NCI-H2081 (cell line): Measurements from ENCODE around the gene IGFALS.

ENCODE experiments used
- DNase-seq, 2 experiments: peaks; one replicate each; lab custom pipeline; 2025; lab: John Stamatoyannopoulos, UW

The IGFALS gene

DNA sequence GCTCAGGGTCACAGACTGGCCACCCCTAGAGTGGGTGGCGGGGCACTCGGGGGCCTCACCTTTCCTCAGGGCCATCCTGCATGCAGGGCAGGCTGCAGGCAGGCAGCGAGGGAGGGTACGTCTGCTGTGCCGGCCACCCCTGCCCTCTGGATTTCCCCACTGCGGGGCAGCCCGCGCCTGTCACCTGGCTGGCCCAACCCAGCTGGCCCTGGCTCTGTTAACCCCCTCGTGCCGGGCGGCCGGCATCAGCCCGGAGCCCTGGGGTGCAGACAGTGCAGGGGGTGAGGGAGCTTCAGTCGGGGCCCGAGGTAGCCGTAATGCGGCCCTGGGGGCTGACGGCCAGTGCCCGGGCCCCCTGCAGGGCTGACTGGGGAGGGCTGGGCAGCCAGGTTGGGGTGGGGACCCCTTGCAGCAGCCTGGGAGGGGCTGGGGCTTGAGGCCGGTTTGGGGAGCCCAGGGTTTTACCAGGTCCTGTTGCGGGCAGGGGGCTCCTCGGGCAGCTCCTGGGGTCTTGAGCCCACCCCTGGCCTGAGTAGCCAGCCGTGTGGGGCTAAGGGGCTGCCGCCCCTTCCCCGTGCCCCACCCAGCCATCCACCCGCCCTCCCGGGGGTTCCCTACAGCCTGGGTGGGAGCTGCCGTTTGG lies at the start of gene IGFALS:
Gene IGFALS (minus strand): TSS at position 128 of the 643 bp plus-strand sequence. CDS start 53 bp downstream, at position 75.
- no peak for DNase-seq

- no peak for DNase-seq
Measured at GRCh38 chr16:1839554-1839953, 46.0 kb upstream of the IGFALS start.

- DNase-seq: no peak
Measured at GRCh38 chr16:1834096-1834495, 40.6 kb upstream of the IGFALS start.

- DNase-seq: no peak
Measured at GRCh38 chr16:1832838-1833454, 39.4 kb upstream of the IGFALS start.

- no peak for DNase-seq
Measured at GRCh38 chr16:1831186-1832075, 37.9 kb upstream of the IGFALS start.

- DNase-seq: no peak
Measured at GRCh38 chr16:1830213-1830612, 36.7 kb upstream of the IGFALS start.

- no peak for DNase-seq
Measured at GRCh38 chr16:1828645-1829410, 35.3 kb upstream of the IGFALS start.

- peak; percentile 86 to 92 for DNase-seq
Measured at GRCh38 chr16:1826691-1827573, 33.4 kb upstream of the IGFALS start, which contains the start of the genes FAHD1 and HAGH. Gene FAHD1 (plus strand): TSS chr16:1827206. CDS start chr16:1827239, 33 bp downstream. Gene HAGH (minus strand): TSS chr16:1826825. CDS start chr16:1826787, 38 bp downstream.

DNA sequence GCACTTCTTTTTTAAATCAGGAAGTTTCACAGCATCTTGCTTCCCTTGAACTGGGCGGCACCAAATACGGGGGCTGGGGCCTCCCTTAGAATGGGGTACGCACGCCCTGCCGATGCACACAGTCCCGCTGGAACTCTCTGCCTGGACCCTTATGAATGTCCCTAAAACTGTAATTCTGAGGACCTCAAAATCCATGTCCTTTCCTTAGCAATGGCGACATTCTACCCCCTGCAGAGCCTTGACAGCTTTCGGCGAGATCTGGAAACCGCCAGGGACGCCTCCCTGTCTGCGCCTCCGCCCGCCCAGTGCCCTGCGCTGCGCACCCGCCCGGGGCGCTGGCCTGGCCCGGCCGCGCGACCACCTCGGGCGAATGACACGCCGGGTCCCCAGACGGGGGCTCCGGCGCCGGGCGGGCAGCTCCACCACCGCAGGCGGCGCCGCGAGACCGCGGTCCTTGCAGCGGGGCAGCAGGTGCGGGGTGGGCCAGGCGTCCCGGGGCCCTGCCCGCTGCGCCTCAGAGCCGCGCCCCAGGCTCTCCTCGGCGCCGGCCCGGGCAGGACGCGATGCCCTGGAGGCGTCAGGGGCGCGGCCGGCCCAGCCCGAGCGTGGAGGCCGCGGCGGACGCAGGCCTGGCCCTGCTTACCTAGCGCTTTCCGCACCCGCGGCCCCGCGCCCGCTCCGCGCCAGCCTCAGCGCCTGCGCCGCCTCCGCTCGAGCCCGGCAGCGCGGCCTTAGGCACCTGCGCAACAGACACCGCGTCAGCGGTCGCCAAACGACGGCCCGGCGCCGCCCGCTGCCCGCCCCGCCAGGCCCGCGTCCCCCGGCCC lies 32.6 kb upstream of the IGFALS start:
- DNase-seq: peak; percentile 58 to 72

DNA sequence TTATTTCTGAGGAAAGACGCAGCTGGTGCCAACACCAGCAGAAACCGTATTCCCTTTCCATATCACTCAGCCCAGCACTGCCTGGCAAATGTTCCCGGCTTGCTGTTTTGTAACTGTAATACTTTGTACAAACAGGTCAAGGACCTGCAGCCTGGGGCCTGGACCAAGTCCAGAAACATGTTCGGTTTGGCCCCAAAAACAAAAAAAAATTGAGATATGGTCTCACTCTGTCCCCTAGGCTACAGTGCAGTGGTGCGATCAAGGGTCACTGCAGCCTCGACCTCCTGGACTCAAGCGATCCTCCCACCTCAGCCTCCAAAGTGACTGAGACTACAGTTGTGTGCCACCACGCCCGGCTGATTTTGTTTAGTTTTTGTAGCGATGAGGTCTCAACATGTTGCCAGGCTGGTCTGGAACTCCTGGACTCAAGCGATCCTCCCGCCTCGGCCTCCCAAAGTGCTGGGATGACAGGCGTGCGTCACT lies 31.9 kb upstream of the IGFALS start:
- no peak for DNase-seq

DNA sequence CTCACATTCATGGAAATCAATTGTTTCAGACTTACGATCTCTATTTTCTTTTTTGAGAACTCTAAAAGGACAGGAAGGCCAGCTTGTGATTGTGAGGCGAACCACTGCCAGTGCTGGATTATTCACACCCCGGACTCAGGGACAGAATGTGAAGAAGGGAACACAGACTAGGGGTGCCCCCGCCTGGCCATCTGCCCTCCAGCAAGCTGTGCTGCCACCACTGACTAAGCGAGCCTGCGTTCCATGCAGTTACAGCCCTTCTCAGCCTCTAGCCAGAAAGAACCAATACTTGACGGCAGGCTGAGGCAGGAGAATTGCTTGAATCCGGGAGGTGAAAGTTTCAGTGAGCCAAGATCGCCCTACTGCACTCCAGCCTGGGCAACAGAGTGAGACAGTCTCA lies 30.3 kb upstream of the IGFALS start:
- DNase-seq: peak in 1 of 2 experiments; percentile 22

DNA sequence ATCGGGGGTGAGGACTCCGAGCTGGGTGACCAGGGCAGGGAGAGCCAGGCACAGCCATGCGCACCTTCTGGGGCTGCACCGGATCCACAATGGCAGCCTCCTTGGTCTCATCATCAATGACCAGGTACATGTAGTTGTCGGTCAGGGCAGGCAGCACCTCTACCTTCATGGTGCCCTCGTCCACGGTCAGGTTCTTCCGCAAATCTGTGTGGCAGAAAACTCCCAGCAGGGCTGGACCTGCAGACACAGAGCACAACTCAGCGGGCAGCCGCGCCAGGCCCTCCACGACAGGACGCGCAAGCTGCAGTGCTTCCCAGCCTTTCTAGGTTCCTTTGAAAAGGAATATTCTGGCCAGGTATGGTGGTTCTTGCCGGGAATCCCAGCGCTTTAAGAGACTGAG lies 29.3 kb upstream of the IGFALS start:
- no peak for DNase-seq

- no peak for DNase-seq
Measured at GRCh38 chr16:1821861-1822611, 28.5 kb upstream of the IGFALS start.

- no peak for DNase-seq
Measured at GRCh38 chr16:1820946-1821290, 27.4 kb upstream of the IGFALS start.

- DNase-seq: no peak
Measured at GRCh38 chr16:1820096-1820945, 26.8 kb upstream of the IGFALS start.

DNA sequence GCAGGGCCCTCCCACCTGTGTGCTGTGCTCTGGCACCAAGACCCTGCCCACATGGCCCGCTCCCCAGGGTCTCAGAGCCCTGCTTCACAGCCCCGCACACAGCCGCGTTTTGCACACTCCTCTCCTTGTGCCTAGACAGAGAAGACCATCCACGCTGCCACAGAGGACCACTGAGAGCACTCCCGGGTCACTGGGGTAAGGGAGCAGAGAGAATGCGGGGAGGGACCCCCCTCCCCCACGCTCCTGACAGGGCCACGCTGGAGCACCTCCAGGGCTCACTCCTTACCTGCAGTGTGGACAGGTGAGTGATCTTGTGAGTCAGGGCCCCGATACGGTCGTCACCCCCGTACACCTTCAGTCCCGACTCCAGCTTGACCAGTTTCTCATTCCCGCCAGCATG lies 26.1 kb upstream of the IGFALS start:
- DNase-seq: no peak

DNA sequence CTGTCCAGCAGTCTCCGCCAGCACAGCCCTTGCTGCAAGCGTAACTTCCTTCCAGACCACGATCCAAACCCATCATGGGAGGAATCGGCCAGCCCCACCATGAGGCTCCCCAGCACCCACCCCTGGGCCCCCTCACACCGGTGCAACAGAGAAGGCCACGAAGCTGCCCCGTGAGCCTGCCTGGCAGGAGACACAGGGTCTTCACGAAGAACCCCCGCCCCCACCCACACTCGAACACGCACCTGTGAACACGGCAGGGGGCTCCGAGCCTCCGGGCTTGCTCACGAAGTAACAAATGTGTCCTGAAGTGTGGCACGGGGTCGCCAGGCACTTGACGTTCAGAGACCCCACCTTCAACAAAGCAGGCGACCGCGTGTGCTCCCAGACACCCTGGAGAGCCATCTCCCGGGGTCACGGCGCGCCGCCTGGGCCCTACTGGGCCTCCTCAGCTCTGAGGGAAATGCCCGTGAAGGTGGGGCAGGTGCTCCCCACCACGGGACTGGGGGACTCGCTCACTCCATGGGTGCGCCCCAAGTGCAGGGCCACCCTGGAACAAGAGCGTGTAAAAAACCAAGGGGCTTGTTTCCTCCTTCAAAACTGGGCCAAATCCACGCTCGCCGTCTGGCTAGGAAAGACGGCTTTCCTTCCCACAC lies 25.5 kb upstream of the IGFALS start:
- no peak for DNase-seq
